Activated CD4-positive, alpha-beta T cell treated with anti-CD3 and anti-CD28 coated beads, Interleukin-2, amount 50 U/mL, for 1 hour (primary cell): ENCODE measurements around the gene HS3ST4.
A peak's percentile ranks its signal among the peaks of the same experiment; 100 is the strongest.

Experiments
- DNase-seq: peaks from one replicate; pipeline ENCODE4 v3.0.0-alpha.2; 2020

HS3ST4 gene

DNA sequence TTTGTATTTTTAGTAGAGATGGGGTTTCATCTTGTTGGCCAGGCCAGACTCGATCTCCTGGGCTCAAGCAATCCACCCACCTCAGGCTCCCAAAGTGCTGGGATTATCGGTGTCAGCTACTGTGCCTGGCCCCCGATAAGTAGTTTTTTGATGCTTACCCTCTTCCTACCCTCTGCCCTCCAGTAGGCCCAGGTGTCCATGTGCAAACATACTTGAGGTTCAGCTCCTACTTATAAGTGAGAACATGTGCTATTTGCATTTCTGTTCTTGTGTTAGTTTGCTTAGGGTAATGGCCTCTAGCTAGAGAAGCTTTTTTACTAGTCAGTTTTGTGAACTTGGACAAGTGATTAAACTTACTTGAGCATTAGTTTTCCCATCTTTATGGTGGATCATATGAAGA is 136.8 kb downstream of the HS3ST4 start:
- no peak for DNase-seq

DNA sequence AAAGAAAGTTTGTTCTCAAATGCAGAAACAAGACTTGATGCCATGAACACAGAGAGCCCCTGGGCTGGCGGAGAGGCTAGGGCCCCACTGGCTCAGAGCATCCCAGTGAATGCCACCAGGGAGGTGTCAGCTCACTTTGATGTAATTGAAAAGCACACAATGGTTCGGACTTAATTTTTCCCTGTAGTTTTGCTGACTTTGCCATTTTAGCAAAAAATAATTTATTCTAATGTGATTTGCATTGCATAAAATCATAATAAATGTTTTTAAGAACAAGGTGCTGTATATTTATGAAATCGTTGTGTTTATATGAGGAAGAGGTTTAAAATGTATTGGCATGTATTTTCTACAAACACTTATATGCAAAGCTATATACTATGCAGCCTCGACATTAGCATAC is 140.5 kb downstream of the HS3ST4 start:
- no peak for DNase-seq

DNA sequence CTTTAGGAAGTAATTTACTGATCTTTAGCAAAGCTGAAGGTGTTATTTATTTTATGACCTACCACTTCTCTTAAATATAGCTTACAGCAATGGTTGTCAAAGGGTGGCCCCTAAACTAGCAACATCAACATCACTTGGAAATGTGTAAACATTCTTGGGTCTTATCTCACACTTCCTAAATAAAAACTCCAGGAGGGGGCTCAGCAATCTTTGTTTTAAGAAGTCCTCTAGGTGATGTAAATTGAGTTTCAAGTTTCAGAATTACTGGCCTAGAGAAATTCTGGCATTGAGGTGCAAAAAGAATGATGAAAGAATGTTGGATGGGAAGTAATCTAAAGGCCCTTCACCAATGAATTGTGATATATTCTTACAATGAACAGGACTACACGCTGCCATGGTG is 142.3 kb downstream of the HS3ST4 start:
- DNase-seq = no peak

DNA sequence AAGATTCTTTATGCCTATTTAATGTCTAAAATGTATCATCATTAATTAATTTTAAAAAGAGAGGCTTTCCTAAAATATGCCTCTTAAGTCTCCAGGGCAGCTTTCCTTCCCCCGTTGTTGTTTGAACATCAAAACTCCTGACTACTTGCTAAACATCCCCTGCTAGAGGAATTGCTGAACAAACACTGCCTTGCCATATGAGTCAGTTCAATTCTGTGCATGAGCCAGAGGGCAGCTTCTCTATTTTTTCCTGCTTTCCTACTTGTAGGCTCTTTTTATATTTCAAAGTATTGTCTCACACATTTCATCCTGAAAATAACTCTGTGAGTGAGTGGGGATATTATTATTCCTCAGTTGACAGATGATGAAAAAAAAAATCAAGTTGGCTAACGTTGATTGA is 143.4 kb downstream of the HS3ST4 start:
- DNase-seq = no peak

DNA sequence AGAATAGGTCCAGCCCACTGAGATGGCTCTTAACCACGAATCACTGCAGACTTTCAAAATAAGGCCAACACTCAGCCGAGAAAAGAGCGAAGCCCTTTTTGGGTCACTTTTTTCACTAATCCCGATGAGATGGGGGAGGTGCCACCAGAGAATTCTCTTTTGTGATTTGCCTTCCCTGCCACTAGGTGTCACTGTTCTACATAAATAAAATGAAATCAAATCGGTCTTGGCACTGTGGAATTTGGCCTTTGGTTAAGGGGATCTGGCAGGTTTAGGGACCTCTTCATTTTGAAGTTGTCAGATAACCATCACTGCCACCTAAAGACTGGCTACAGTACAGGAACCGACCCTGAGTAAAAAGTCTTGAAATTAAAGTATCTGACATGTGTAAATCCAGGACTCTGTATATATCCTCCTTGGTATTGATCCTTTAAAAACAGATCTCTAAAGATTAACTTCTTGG is 147.0 kb downstream of the HS3ST4 start:
- DNase-seq = peak; percentile 1

DNA sequence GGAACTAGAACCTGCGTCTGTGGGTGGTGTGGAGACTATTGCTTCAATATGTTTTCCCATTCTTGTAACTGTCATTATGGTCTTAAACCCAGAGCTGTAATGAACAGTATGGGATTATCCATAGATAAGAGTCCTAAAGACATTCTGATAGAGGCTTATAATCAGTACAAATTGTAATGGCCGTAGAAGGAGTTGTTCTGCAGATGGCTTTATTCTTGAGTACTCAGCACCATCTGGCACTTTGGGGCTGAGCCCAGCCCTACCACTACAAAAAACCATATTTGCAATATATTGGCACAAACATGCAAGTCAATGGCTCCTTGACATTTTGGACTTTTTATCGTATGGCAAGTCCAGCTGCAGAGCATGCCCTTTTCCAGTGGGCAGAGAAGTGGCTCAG is 150.0 kb downstream of the HS3ST4 start:
- DNase-seq = no peak

DNA sequence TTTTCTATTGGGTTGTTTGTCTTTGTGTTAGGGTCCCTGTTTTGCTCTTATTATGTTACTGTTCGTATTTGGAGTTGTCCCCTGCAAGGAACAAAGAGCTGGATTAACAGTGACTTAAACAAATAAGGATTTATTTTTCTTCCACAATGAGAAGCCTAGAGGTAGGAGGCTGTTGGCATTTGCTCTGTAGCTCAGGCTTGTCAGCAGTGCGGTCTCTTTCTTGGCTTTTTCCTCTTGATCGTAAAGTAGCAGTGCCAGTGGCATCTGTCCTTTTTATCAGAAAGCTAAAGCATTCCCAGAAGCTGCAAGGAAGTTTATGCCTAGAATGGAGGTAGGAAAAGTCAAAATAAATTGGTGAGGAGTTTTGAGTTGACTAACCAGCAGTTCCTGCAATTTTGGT is 154.1 kb downstream of the HS3ST4 start:
- no peak for DNase-seq

DNA sequence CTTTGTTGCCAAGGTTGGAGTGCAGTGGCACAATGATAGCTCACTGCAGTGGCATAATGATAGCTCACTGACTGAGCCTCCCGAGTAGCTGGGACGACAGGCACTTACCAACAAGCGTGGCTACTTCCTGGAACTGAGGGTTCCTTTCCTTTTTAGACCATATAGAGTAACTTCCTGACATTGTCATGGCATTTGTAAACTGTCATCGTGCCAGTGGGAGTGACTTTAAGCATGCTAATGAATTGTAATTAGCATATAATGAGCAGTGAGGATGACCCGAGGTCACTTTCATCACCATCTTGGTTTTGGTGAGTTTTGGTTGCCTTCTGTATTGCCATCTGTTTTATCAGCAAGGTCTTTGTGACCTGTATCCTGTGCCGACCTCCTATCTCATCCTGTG is 162.4 kb downstream of the HS3ST4 start:
- no peak for DNase-seq

DNA sequence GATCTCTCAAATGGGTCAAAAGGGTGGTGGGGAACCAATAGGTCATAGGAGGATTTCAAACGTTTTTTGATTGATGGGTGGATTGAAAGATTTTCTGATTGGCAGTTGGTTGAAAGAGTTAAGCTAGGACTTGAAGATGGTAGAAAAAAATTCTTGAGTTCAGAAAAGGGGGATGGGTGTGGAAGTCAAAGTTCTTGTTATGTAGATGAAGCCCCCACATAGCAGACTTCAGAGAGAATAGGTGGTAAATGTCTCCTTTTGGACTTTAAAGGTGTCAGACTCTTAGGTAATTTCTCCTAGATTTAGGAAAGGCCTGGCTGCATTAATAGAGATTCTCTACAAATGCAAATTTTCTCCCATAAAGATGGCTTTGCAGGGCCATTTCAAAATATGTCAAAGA is 163.3 kb downstream of the HS3ST4 start:
- DNase-seq = no peak

DNA sequence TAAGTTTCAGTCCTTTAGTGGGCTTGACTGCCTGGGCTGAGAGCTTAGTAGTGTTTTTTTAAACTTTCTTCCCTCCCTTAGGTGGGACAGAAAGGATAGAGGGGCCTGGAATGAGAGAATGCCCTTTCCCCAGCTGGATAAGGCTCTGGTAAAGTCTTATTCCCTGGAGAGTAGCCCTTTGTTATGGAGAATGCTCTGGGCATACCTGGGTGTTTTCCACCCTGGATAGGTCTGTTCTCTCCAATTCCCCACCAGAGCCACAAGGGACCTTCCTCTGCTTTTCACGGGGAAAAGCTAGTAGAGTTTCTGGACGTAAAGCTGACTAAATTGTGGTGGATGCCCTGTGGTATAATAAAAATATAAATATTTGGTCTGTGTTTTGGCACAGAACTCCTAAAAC is 164.1 kb downstream of the HS3ST4 start:
- DNase-seq = no peak

DNA sequence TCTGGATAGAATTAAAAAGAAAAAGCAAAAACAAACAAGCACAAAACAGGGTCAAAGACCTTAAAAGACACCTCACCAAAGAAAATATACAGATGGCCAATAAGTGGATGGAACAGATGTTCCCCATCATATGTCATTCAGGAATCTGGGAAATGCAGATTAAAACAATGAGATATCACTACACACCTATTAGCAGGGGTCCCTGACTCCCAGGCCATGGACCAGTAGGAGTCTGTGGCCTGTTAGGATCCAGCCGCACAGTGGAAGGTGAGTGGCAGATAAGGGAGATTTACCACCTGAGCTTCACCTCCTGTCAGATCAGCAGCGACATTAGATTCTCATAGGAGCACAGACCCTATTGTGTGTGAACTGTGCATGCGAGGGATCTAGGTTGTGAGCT is 167.9 kb downstream of the HS3ST4 start:
- no peak for DNase-seq

DNA sequence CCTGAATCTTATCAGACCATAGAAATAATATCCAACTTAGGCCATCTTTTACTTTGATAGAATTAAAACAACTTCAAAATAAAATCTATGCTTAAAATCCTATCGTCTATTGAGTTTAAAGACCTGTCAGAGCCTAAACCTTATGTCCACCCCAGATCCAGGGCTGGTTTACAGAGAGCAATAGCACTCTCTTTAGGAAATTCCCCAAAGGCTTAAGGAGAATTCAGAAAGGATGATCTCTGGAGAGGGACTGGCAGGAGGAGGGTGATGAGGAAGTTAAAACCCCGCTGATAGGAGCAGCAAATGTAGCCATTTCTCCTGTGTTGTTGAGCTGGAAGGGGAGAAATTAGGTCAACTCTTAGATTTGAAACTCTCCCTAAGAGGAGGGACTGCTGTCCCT is 175.3 kb downstream of the HS3ST4 start:
- DNase-seq = no peak

DNA sequence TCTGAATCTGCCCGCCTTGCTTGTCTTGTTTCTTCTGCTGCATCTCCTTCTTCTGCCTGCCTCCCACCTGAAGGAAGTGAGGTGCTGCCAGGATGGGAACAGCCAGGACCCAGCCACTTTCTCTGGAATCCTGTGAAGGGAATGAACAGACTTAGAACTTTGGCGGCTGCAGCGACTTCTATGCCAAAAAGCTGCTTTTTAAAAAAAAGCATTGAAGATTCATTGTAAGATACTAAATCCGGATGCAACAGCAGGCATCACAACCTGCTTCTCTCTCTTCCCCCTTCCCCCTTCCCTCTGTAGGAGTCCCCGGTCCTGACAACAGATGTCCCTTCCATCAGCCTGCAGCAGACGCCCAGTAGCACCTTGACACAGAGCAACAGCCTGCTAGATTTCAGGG is 176.3 kb downstream of the HS3ST4 start:
- DNase-seq = no peak

DNA sequence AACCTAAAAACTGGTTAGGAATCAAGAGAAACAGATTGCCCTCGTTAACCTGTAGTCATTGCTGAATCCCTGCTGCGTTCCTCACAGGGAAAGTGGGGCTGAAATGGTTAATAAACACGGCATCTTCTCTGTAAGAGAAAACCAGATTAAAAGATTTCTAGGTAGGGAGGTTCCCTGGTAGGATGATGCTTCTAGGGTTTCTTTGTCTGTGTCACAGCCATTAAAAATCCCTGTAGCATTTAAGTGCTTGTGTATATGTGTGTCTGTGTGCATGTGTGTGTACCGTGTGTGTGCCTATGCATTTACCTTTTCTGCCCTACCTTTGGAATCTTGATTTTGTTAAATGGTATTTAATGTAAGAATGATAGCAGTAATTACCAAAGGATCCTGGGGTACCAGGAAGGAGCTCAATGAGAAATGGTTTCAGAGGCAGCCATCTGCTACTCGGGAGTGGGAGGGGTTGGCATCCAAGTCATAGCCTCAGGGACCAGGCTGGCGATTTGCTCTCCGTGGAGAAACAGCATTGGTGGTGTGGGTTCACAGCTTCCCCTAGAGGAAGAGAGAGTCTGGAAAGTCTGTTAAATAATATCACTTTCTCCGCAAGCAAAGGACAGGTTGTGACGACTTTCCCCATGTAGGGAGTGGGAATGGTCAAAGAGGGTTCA is 177.1 kb downstream of the HS3ST4 start:
- DNase-seq = no peak

DNA sequence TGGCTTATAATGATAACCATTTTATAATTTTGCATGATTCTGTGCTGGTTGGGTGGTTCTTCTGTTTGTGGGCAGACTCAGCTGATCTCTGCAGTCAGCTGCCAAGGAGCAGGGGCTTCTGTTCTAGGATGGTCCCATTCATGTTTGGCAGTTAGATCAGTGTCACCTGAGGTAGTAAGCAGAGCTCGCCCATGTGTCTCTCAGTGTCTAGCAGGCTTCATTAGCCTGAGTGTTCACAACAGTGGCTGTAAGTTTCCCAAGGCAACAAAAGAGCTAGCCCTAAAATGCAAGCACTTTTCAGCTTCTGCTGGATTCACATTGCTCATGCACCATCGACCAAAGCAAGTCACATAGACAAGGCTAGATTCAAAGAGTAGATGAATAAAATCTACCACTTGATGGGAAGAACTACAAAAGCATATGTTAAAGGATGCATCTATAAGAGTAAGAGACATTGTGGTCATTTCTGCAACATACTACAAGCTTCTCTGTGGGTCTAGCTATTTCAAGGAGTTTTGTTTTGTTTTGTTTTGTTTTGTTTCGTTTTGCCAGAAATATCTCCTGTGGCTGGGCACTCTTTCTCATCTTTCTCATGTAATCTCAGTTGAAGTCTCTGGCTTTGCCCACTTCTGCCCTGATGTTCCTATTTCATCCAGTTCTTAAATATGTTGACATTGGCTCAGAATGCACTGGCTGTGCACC is 180.8 kb downstream of the HS3ST4 start:
- no peak for DNase-seq

DNA sequence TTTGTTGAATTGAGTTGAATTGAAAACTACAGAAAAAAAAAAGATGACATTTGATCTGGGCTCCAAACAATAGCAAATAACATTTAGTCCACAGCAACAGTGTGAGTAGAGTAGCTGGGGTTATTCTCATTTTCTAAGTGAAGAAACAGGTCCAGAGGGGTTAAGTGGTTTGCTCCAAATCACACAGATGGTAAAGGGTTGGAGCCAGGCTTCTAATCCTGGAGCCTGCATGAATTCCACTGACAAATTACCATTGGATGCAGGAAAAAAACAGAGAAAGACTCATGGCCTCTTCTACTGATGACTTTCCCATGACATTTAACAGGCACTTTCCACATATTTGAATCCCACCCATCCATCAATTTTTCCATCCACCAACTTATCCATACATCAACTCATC is 182.4 kb downstream of the HS3ST4 start:
- no peak for DNase-seq

DNA sequence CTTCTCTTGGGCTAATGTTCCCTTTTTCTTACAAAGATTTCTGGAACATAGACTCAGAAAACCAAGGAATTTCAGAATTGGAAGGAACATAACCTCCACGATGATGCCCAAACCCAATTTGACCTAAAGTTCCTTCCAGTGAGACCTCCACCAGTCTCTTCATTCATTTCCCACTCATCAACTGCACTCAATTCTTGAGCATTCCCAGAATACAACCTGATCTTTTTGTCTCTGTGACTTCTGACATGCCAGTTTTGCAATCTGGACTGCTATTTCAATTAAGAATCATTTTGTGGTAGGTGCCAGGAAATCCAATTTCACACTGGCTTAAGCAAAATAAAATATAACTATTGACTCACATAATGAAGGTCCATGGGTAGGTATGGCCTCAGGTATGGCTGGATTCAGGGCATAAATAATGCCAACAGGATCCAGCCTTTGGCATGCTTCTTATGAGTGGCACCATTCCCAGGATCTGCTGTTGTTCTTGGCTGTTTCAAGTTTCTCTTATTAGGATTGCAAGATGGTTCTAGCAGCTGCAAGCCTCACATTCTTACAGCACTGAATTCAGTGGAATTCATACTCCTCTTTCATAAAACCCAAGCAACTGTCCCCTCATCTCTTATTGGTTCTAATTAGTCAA is 184.3 kb downstream of the HS3ST4 start:
- no peak for DNase-seq

DNA sequence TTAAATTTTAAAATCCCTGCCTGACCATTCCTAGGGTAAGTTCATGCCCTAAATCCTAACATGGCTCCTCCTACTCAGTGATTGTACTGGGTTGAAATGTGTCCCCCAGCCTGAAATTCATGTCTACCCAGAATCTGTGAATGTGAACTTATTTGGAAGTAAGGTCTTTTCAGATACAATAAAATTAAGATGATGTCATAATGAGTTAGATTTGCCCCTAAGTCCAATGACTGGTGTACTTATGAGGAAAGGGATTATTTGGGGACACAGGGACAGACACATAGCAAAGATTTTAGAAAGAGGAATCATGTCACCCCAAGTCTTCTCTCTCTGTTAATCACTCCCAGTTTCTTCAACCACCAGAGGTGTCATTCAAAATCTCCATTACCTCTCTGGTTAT is 185.3 kb downstream of the HS3ST4 start:
- DNase-seq = no peak

DNA sequence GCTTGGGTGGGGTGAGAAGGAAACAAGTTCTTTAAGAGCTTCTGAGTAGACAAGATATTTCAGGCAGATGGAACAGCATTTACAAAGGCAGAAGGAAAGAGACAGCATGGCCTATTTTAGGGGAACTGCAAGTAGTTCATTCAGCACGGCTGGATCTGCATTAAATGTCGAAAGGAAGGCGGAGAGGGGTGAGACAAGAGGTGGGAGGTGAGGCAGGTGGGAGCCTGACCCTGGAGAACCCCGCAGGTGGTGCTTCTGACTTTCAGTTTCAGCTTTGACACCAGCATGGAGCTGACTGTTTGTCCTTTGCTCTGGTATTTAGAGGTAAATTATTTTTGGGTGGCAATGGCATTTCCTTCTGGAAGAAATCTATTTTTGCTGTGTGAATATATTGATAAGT is 194.8 kb downstream of the HS3ST4 start:
- DNase-seq = no peak

DNA sequence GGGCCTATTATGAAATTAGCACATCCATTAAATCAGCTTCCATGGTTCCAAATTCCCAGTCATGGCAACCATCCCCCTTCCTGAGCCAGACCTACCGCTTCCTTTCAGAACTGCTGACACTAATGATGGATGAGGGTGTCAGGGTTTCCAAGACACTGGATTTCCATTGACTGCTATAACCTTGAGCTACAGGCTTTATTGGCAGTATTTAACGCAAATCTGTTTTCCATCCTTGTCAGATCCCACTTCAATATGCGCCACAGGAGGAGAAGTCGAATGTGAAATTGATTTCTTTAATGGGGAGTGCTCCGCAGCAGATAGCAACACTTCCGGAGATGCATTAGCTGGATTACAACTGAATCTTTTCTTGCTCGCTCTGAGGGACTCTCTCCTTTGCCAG is 197.1 kb downstream of the HS3ST4 start:
- DNase-seq = no peak

DNA sequence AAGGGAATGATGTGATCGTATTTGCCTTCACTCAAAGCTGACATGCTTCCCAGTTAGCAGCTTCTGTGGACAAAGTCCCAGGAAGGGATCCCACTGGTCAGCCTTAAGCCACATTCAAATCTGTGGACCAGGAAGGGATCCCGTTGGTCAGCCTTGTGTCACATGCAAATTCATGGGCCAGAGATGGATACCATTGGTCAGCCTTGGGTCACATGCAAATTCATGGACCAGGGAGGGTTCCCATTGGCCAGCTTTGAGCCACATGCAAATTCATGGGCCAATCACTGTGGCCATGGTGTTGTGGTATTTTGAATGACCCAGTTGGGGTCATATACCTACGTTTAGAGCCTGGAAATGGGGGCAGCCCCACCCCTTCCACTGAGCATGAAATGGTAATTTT is 201.6 kb downstream of the HS3ST4 start:
- DNase-seq = no peak

DNA sequence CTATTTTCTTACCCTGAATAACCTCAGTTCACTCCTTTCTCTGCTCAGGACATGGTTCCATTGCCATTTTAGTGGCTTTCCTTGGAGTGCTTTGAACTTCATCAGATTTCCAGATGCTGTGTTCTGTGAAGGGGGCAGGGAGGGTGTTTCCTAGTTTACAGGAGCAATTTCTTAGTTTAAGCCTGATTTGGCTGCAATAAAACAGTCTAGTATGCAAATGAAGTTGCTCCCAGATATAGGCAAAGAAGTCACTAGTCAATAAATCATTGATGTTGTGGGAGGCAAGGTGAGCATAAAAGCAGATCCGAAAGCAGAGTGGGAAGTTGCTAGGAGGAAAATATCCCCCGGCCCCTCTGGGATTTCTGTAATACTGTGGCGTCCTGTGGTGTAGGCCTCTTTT is 202.3 kb downstream of the HS3ST4 start:
- no peak for DNase-seq

DNA sequence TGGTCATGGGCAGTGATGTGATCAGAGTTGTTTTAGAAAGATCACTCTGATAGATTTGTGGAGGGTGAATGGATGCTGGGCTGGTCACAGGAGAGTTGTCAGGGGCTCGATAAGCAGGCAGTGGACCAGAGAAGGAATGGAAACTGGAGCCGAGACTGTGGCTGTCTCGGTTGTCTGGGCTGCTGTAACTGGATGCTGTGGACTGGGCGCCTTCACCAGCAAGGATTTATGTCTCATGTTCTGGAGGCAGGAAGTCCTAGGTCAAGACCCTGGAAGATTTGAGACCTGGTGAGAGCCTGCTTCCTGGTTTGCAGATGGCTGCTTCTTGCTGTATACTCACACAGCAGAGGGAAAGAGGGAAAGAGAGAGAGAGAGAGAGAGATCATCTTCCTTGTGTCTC is 203.6 kb downstream of the HS3ST4 start:
- no peak for DNase-seq

DNA sequence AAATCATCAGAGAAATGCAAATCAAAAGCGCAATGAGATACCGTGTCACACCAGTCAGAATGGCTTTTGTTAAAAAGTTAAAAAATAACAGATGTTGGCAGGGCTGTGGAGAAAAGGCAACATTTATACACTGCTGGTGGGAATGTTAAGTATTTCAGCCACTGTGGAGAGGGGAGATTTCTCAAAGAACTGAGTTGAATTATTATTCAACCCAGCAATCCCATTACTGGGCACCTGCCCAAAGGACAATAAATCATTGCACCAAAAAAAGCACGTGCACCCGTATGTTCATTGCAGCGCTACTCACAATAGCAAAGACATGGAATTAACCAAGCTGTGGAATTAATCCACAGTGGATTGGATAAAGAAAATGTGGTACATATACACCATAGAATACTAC is 204.7 kb downstream of the HS3ST4 start:
- DNase-seq = no peak

DNA sequence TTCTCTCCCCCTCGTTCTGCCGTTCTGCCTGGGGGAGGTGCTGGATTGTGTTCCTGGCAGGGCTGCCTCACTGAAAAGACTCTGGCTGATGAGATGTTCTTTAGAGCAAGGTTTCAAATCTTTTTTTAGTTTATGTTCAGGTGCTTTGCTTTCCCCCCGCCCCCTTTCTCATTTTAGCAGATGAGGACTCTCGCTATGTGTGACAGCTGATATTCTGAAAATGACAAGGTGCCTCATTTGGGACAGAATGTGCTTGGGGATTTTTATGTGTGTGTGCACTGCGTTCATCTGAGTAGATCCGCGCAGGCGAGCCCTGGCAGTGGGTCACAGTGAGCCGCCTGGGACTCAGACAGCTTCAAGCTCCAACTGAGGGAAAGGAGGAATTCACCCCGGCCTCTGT is 205.9 kb downstream of the HS3ST4 start:
- DNase-seq = no peak
